Small intestine (tissue), 7 donors: ENCODE data around the gene MARVELD1. TPM values are rescaled to one million over a fixed set of nuclear protein-coding genes. Genes with fewer than 3 reads are reported as not detected.
A peak's percentile ranks its signal among the peaks of the same experiment; 100 is the strongest.

Experiments
- DNase-seq, 2 donors: peaks; one replicate each; pipeline versions ENCODE4 v3.0.0 to v3.0.0-alpha.2; 2013
- FAIRE-seq: peaks from 2 replicates; lab custom pipeline; 2012; peaks lifted over from hg19 to GRCh38; lab: Jason Lieb, UNC
- H3K27ac ChIP-seq, 3 donors: one replicate each; pipeline ENCODE4 v1.5.1; 2013; ENCODE audit warnings: low read length in 2 of 3, mild to moderate bottlenecking in 2 of 3, control low read depth in 1 of 3, inconsistent platforms in 1 of 3, low read depth in 1 of 3, moderate library complexity in 1 of 3
- H3K27me3 ChIP-seq, 3 donors: one replicate each; pipeline ENCODE4 v1.6.1; 2013; ENCODE audit warnings: low read length in 3 of 3, inconsistent platforms in 1 of 3; ENCODE audit not compliant: control insufficient read depth in 3 of 3, insufficient read depth in 3 of 3
- H3K36me3 ChIP-seq, 3 donors: one replicate each; pipeline ENCODE4 v1.6.1; 2013; ENCODE audit warnings: low read length in 3 of 3, inconsistent platforms in 1 of 3, low read depth in 1 of 3, mild to moderate bottlenecking in 1 of 3, moderate library complexity in 1 of 3; ENCODE audit not compliant: control insufficient read depth in 3 of 3, insufficient read depth in 2 of 3
- H3K4me1 ChIP-seq, 3 donors: one replicate each; pipeline ENCODE4 v1.6.1; 2013; ENCODE audit warnings: low read length in 2 of 3, inconsistent platforms in 1 of 3, low read depth in 1 of 3, mild to moderate bottlenecking in 1 of 3, moderate library complexity in 1 of 3; ENCODE audit not compliant: control insufficient read depth in 3 of 3, insufficient read depth in 2 of 3
- H3K4me3 ChIP-seq, 3 donors: one replicate each; pipeline ENCODE4 v1.5.1; 2013; ENCODE audit warnings: low read length in 3 of 3, control low read depth in 1 of 3, inconsistent platforms in 1 of 3, low read depth in 1 of 3, mild to moderate bottlenecking in 1 of 3, moderate library complexity in 1 of 3
- H3K9me3 ChIP-seq, 2 donors: one replicate each; pipeline ENCODE4 v1.6.1; 2013; ENCODE audit warnings: low read depth in 1 of 2, low read length in 1 of 2; ENCODE audit not compliant: control insufficient read depth in 2 of 2, insufficient read depth in 1 of 2
- WGBS, 3 donors: extraction: QIAGEN DNeasy Blood & Tissue Kit; methylation state at CpG; one replicate each; pipeline ENCODE4 v1.1.7; 2013; 5-methylcytosine and 5-hydroxymethylcytosine counted together
- polyA plus RNA-seq, 4 donors: library from polyadenylated mRNA; stranded (reverse) in 3 of 4; unstranded in 1 of 4; fragments of 200-250 nt in 3 of 4; fragments of 120-200 nt in 1 of 4; gene quantifications; one replicate each; pipeline versions ENCODE4 v1.2.1 to v1.2.3, GENCODE V29; 2013
- donor health status: healthy with polysubstance abuse.
- donor health status: control.
- donor health status: control.
- donor health status: Bipolar disorder and iron deficiency.
- donor health status: healthy.

Gene MARVELD1
- polyA plus RNA-seq, 4 donors: 1.6 to 35.2 (median 10.2) TPM

DNA sequence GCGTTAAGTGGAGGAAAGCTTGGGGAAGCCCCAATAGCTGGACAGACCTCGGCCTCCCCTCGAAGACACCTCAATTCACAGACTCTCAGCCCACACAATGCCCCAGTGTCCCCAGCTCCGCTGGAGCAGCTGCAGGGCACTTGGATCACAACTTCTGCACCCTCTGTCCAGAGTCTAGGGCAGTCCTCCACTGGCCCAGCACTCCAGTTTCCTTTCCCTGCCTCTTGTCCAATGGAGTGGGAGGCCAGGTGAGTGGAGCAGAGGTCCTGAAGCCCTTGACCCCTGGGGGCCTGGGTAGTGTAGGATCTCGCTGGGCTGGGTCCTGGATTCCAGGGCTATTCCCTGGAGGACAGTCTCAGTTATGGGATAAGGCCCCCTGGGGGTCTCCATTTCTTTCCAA is 46.4 kb downstream of the MARVELD1 start:
- WGBS, 3 donors: 72 to 81% (median 73%) methylated on average over 5 of the region's 5 CpGs
- FAIRE-seq (no peak), DNase-seq (no peak)
- Histone ChIP-seq H3K4me3 (no peak overlapping the region), H3K27me3 (no peaks in the 10 kb centered on the region), H3K4me1 (peaks cover 0 to 7% (median 0%) of the 10 kb centered on the region in 3 donors), H3K36me3 (peaks cover 17 to 70% (median 18%) of the 10 kb centered on the region in 3 donors), H3K27ac (no peak overlapping the region), H3K9me3 (no peaks in the 10 kb centered on the region)

DNA sequence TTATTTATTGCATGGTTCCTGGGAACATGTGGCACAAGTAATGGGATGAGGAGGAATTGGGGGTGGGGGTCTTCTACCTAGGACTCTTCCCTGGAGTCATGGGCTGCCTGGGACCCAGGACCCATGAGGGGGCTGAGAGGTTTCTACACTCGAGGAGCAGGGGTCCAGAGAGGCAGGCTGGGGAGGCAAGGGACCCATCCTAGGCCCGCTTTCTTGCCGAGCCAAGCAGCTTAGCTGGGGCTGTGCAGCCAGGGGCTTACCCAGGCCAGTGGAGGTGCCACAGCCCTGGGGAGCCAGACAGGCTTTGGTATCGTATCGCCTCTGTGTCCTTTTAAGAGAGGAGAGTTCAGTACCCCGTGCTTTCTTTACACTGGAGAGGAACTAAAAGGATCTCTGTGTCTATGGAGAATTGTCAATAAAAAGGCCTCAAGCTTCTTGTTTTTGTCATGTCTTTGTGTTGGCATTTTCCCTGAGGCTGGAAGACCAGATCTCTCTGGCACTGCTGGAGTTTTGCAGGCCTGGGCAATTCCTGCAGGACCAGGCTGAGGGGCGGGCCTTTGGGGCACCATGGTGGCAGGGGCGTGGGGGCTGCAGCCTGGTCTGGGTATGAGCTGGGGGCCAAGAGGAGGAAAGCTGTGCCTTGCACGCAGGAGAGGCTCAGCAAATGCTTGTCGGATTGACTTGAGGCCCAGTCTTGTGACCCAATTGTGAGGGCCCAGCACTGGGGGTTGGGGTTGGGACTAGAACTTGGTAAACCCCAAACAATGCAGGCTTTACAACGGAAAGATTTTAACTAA is 47.1 kb downstream of the MARVELD1 start:
- FAIRE-seq (no peak), DNase-seq (no peak)
- WGBS, 3 donors: 90 to 93% (median 93%) methylated on average over 11 of the region's 11 CpGs
- Histone ChIP-seq H3K4me3 (no peak overlapping the region), H3K27ac (no peak overlapping the region), H3K27me3 (no peaks in the 10 kb centered on the region), H3K4me1 (peaks cover 0 to 10% (median 0%) of the 10 kb centered on the region in 3 donors), H3K9me3 (no peaks in the 10 kb centered on the region), H3K36me3 (peaks cover 10 to 63% (median 15%) of the 10 kb centered on the region in 3 donors)

DNA sequence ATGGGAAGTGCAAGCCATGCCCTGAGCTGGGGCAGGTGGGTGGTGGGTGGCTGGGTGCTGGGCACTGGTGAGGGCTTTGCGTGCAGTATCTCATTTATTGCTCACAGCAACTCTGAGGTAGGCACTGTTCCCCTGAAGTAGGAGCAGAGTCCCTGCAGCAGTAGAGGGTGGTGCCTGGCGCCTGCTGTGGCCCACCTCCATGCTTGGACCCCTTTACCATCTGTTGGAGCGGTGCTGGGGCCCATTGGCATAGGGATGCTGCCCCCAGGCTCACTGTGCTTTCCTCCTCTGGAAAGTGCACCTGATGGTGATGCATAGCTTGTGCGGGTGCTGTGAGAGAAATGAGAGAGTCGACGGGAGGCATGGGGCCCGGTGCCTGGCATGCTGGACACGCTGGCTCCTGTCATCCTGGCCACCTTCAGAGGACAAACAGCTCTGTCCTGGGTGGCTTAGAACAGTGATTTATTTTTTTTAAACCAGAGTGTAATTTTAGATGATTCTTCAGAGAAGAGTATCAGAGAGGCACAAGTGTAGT is 47.9 kb downstream of the MARVELD1 start:
- FAIRE-seq (no peak), DNase-seq (no peak)
- Histone ChIP-seq H3K27ac (no peak overlapping the region), H3K9me3 (no peaks in the 10 kb centered on the region), H3K4me3 (no peak overlapping the region), H3K36me3 (peaks cover 9 to 61% (median 10%) of the 10 kb centered on the region in 3 donors), H3K4me1 (peaks cover 0 to 10% (median 0%) of the 10 kb centered on the region in 3 donors), H3K27me3 (no peaks in the 10 kb centered on the region)
- WGBS, 3 donors: 92 to 99% (median 96%) methylated on average over 8 of the region's 8 CpGs

DNA sequence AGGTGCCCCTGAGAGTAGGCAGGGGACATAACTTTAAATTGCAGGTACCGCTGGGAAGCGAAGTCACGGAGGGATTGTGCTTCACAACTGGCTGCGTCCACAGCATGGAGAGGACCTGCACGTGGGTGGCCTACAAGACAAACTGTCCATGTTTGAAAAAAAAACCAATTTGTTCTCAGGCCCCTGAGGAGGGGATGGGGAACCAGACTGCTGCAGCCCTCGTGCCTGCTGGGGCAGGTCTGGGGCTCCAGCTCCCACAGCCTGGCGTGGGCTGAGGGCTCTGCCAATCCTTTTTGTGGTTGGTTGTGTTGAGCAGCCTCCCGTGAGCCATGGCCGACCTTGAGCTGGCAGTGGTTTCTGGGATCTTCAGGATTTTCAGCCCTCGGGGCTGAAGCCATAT is 48.5 kb downstream of the MARVELD1 start:
- FAIRE-seq (no peak), DNase-seq (no peak)
- 87 to 91% (median 89%) methylated on average over 9 to 10 of the region's 10 CpGs for WGBS, 3 donors

DNA sequence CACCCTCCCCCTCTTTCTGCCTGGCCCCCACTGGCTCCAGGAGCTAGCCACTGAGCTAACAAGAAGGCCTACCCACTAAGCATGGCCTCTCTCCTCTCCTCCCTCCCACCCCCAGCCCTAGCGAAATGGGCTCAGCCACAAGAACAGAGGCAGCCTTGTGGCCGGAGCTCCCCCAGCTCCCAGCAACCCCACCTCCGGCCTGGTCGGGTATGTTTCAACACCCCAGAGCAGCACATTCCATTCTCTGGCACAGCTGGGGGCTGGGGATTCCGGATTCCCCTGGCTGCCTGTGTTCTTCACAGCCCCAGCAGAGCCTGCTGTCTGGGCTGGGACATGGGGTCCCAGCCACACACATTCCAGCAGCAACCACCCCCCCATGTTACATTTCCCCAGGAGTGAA is 49.3 kb downstream of the MARVELD1 start:
- FAIRE-seq (no peak), DNase-seq (no peak)
- no peaks in the 10 kb centered on the region for H3K27me3 ChIP-seq
- H3K4me3 ChIP-seq: no peak overlapping the region
- H3K36me3 ChIP-seq: peaks cover 9 to 57% (median 9%) of the 10 kb centered on the region in 3 donors
- 81 to 88% (median 87%) methylated on average over 5 of the region's 5 CpGs for WGBS, 3 donors
- H3K27ac ChIP-seq: no peak overlapping the region
- H3K9me3 ChIP-seq: no peaks in the 10 kb centered on the region
- H3K4me1 ChIP-seq: peaks cover 0 to 10% (median 0%) of the 10 kb centered on the region in 3 donors

More for the DNA sequence above, 48.5 kb downstream of the MARVELD1 start:
- Histone ChIP-seq H3K27ac (no peak overlapping the region), H3K9me3 (no peaks in the 10 kb centered on the region), H3K4me1 (peaks cover 0 to 10% (median 0%) of the 10 kb centered on the region in 3 donors), H3K36me3 (peaks cover 9 to 58% (median 9%) of the 10 kb centered on the region in 3 donors), H3K27me3 (no peaks in the 10 kb centered on the region), H3K4me3 (no peak overlapping the region)

DNA sequence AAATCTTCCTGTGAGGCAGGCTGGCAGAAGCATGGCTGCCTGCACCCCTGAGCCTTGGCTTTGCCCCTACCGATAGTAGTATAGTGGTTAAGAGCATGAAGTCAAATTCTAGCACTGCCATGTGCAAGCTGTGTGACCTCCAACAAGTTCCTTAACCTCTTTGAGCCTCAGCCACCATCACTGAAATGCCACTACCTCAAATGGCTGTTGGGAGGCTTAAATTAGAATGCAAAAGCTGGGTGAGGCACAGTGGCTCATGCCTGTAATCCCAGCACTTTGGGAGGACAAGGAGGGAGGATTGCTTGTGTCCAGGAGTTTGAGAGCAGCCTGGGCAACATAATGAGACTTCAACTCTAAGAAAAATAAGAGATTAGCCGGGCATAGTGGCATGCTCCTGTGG is 49.9 kb downstream of the MARVELD1 start:
- no peaks in the 10 kb centered on the region for H3K9me3 ChIP-seq
- H3K27me3 ChIP-seq: no peaks in the 10 kb centered on the region
- WGBS, 3 donors: 94 to 97% (median 97%) methylated on average over 2 of the region's 2 CpGs
- H3K27ac ChIP-seq: no peak overlapping the region
- no peak for DNase-seq
- no peak for FAIRE-seq
- H3K4me3 ChIP-seq: no peak overlapping the region
- peaks cover 9 to 60% (median 9%) of the 10 kb centered on the region in 3 donors for H3K36me3 ChIP-seq
- H3K4me1 ChIP-seq: peaks cover 0 to 10% (median 0%) of the 10 kb centered on the region in 3 donors

DNA sequence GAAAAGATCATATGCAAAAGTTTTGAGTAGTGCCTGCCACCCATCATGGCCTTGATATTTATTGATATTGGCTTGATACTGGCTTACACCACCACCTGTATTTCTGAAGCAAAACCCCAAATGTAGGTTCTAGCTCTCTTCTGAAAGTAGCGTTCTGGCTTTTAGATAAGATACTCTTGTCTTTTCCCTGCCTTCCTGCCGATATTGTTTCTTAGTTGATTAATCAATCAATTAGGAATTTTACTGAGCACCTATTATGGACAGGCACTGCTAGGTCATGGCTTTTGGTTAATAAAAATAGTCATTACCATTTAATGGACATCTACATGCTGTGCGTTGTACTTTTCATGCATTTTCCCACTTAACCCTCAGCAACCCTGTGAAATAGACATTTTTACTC is 50.4 kb downstream of the MARVELD1 start:
- H3K27ac ChIP-seq: no peak overlapping the region
- no peak for DNase-seq
- peaks cover 9 to 62% (median 9%) of the 10 kb centered on the region in 3 donors for H3K36me3 ChIP-seq
- no peak overlapping the region for H3K4me3 ChIP-seq
- H3K4me1 ChIP-seq: peaks cover 0 to 10% (median 0%) of the 10 kb centered on the region in 3 donors
- no peaks in the 10 kb centered on the region for H3K27me3 ChIP-seq
- no peak for FAIRE-seq
- H3K9me3 ChIP-seq: no peaks in the 10 kb centered on the region
- 96 to 99% (median 98%) methylated on average over 3 of the region's 3 CpGs for WGBS, 3 donors

DNA sequence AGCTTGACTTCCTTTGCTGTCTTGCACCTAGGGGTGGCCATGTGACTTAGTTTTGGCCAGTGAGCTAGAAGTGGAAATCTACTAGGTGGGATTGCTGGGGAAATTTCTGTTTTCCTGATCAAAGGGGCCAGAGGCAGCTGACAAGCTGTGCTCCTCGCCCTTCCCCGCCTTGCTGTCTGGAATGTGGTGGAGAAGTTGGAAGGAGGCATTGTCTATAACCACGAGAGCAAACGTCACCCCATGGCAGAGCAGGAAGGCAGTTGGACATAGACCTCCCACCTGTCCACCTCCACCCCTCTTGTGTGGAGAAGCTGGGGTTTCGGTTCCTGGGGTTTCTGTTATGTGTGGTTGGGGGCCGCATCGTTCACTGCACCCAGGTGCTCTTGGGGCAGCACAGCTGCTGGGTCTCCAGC is 51.0 kb downstream of the MARVELD1 start:
- no peaks in the 10 kb centered on the region for H3K27me3 ChIP-seq
- no peak overlapping the region for H3K27ac ChIP-seq

More for the DNA sequence above, 51.0 kb downstream of the MARVELD1 start:
- Histone ChIP-seq H3K4me3 (no peak overlapping the region), H3K9me3 (no peaks in the 10 kb centered on the region), H3K36me3 (peaks cover 9 to 57% (median 11%) of the 10 kb centered on the region in 3 donors), H3K4me1 (peaks cover 0 to 10% (median 0%) of the 10 kb centered on the region in 3 donors)
- WGBS, 3 donors: 38 to 62% (median 50%) methylated on average over 7 of the region's 7 CpGs
- FAIRE-seq (no peak), DNase-seq (peak; percentile 40 to 67)
